ENCODE data around the gene PACS2.

DNA sequence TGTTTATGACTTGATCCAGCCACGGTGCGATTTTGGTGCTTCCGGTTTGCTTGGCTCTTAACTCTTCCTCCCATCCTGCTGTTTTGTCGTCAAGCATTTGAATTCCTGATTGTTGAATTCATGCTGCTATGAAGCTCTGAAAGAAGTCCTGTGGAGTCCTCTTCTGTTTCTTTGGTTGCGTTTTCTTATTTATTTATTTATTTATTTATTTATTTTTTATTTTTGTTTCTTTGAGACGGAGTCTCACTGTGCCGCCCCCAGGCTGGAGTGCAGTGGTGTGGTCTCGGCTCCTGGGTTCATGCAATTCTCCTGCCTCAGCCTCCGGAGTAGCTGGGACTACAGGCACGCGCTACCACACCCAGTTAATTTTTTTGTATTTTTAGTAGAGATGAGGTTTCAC is 102.1 kb downstream of the PACS2 start:
- TF ChIP-seq, protein P1, sequence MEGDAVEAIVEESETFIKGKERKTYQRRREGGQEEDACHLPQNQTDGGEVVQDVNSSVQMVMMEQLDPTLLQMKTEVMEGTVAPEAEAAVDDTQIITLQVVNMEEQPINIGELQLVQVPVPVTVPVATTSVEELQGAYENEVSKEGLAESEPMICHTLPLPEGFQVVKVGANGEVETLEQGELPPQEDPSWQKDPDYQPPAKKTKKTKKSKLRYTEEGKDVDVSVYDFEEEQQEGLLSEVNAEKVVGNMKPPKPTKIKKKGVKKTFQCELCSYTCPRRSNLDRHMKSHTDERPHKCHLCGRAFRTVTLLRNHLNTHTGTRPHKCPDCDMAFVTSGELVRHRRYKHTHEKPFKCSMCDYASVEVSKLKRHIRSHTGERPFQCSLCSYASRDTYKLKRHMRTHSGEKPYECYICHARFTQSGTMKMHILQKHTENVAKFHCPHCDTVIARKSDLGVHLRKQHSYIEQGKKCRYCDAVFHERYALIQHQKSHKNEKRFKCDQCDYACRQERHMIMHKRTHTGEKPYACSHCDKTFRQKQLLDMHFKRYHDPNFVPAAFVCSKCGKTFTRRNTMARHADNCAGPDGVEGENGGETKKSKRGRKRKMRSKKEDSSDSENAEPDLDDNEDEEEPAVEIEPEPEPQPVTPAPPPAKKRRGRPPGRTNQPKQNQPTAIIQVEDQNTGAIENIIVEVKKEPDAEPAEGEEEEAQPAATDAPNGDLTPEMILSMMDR (IDR thresholded peaks at IDR 0.05; ENCODE audit: extremely low read depth in 1 of 2, insufficient read depth in 1 of 2, low read depth in 1 of 2, low read length in 2 of 2) = no peak
- TF ChIP-seq EZH2 (IDR thresholded peaks at IDR 0.05; ENCODE audit: borderline replicate concordance, low read depth, low read length, severe bottlenecking) = no peak
- no peak for TF ChIP-seq POLR2A (IDR thresholded peaks at IDR 0.05; ENCODE audit: low read depth, low read length)
